ENCODE measurements around the gene TSC2. TPM values are rescaled to one million over a fixed set of nuclear protein-coding genes. Genes with fewer than 3 reads are reported as not detected.
A peak's percentile ranks its signal among the peaks of the same experiment; 100 is the strongest.

Gene TSC2
- total and polyA plus RNA-seq, 2 experiments from 2014 or later: 123 to 152 TPM

DNA sequence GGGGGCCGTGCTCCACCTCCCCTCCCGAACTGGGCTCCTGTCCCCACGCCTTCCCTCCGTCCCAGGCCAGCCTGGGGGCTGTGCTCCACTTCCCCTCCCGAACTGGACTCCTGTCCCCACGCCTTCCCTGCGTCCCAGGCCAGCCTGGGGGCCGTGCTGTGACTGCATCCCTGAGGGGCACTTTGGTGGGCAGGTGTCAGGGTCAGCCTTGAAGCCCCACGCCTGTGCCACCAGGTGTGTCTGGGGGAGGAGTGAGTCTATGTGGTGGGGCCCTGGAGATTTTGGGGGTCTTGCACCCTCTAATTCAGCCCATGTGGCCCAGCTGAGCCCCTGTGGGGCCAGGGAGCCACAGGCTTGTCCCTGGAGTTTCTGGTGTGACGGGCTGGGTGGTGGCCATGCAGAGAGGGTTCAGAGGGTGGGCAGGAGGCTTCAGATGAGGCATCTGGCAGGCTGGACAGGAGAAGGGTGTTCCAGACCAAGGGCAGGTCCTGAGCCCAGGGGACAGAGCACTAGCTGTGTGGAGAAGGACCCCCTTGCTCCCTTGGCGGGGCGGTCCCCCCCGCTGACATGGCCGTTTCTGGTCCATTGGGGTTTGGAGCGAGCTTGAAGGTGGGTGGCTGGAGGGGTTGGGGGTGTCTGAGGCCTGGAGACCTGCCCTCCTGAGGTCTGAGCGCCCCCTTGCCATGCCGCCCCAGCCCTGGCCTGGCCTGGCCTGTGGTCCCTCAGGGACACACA lies 12.9 kb upstream of the TSC2 start:
- Histone ChIP-seq H3K4me3 (no peak overlapping the region), H3K4me1 (ENCODE audit: low read depth) (peaks cover 7% of the 10 kb centered on the region), H3K27ac (no peak overlapping the region), H3K27me3 (no peaks in the 10 kb centered on the region), H3K9me3 (ENCODE audit: low read depth) (no peaks in the 10 kb centered on the region), H3K36me3 (no peaks in the 10 kb centered on the region)
- TF ChIP-seq, protein P1, sequence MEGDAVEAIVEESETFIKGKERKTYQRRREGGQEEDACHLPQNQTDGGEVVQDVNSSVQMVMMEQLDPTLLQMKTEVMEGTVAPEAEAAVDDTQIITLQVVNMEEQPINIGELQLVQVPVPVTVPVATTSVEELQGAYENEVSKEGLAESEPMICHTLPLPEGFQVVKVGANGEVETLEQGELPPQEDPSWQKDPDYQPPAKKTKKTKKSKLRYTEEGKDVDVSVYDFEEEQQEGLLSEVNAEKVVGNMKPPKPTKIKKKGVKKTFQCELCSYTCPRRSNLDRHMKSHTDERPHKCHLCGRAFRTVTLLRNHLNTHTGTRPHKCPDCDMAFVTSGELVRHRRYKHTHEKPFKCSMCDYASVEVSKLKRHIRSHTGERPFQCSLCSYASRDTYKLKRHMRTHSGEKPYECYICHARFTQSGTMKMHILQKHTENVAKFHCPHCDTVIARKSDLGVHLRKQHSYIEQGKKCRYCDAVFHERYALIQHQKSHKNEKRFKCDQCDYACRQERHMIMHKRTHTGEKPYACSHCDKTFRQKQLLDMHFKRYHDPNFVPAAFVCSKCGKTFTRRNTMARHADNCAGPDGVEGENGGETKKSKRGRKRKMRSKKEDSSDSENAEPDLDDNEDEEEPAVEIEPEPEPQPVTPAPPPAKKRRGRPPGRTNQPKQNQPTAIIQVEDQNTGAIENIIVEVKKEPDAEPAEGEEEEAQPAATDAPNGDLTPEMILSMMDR (IDR thresholded peaks at IDR 0.05; ENCODE audit: low read depth, low read length): no peak
- no peak for DNase-seq (ENCODE audit: low read depth in 1 of 2, low spot score in 1 of 2)

DNA sequence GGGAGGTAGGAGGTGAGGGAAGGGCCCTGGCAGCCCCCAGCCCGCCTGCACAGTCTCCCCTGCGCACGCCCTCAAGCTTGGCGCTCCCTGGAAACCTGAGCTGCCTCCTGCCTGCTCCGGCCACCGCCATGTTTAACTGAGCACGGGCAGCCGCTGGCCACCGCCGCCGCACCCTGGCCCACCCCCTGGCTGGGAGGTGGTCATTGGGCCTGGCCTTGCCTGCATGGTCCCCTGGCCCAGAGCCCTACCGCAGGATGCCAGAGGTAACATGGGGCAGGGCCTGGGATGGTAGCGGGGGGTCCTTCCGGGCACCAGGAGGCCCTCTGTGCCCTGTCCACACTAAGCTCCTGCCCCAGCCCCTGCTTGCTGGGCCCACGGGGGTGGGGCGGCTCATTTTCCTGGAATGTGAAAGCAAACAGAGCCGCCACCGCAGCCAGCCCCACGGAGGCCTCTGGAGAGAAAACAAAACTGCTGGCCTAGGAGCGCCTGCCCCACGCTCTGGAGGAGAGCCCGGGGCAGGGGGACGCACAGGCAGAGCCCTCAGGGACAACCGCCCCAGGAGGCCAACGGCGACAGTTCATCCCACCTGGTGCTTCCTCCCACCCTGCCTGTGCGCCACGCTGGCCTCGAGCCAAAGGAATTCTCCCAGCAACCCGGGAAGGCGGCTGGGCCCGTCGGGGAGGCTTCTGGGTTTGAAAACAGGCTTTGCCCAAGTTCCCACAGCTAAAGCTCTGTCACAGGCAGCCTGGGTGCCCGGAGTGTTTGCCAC lies 12.2 kb upstream of the TSC2 start:
- Histone ChIP-seq H3K4me3 (no peak overlapping the region), H3K4me1 (ENCODE audit: low read depth) (peaks cover 7% of the 10 kb centered on the region), H3K36me3 (no peaks in the 10 kb centered on the region), H3K27ac (peak overlapping the region; percentile 26), H3K9me3 (ENCODE audit: low read depth) (no peaks in the 10 kb centered on the region), H3K27me3 (no peaks in the 10 kb centered on the region)
- TF ChIP-seq, protein P1 (IDR thresholded peaks at IDR 0.05; ENCODE audit: low read depth, low read length): no peak
- DNase-seq (ENCODE audit: low read depth in 1 of 2, low spot score in 1 of 2): peak in 1 of 2 donors; percentile 82

DNA sequence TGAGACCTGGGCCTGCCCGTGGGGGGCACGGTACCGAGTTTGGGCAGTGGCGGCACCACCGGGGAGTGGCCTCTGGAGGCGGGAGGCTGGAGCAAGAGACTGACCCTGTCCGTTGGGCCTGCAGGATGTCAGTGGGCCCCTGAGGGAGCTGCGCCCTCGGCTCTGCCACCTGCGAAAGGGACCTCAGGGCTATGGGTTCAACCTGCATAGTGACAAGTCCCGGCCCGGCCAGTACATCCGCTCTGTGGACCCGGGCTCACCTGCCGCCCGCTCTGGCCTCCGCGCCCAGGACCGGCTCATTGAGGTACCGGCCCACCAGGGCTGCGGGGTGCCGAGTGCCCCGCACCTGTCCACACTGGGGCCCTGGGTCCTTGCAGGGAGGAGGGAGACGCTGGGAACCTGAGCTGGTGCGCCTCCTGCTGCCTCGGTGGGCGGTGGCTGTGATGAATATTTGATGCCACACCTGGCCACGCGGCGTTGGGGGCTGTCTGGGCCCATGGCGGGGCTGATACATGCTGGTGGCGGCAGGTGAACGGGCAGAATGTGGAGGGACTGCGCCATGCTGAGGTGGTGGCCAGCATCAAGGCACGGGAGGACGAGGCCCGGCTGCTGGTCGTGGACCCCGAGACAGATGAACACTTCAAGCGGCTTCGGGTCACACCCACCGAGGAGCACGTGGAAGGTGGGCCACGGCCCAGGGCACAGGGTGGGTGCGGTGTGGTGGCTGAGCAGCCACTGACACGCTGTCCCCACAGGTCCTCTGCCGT lies 11.4 kb upstream of the TSC2 start:
- no peaks in the 10 kb centered on the region for H3K9me3 ChIP-seq (ENCODE audit: low read depth)
- TF ChIP-seq, protein P1 (IDR thresholded peaks at IDR 0.05; ENCODE audit: low read depth, low read length): no peak
- H3K4me3 ChIP-seq: no peak overlapping the region
- H3K4me1 ChIP-seq (ENCODE audit: low read depth): peaks cover 9% of the 10 kb centered on the region
- H3K27me3 ChIP-seq: no peaks in the 10 kb centered on the region
- peak overlapping the region; percentile 26 for H3K27ac ChIP-seq
- no peak for DNase-seq (ENCODE audit: low read depth in 1 of 2, low spot score in 1 of 2)
- no peaks in the 10 kb centered on the region for H3K36me3 ChIP-seq

DNA sequence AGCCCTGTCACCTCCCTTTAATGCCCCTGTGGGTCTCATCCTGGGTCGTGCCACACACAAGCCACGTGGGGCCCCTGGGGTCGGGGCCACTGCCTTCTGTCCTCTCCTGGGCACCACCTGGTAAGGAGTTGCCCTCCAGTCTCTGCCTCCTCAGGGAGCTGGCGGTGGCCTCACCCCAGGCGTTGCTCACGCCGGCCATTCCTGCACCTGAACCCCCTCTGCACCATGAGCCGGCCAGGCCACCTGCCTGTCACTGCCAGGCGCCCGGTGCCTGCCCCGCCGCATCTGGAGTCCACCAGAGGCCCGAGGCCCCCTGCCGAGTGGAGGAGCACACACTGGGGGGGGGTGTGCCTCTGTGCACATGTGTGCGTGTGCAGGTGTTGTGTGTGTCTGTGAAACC lies 10.7 kb upstream of the TSC2 start:
- TF ChIP-seq, protein P1 (IDR thresholded peaks at IDR 0.05; ENCODE audit: low read depth, low read length): no peak
- Histone ChIP-seq H3K36me3 (no peaks in the 10 kb centered on the region), H3K27ac (no peak overlapping the region), H3K4me3 (no peak overlapping the region), H3K4me1 (ENCODE audit: low read depth) (peaks cover 16% of the 10 kb centered on the region), H3K27me3 (no peaks in the 10 kb centered on the region), H3K9me3 (ENCODE audit: low read depth) (no peaks in the 10 kb centered on the region)
- no peak for DNase-seq (ENCODE audit: low read depth in 1 of 2, low spot score in 1 of 2)

DNA sequence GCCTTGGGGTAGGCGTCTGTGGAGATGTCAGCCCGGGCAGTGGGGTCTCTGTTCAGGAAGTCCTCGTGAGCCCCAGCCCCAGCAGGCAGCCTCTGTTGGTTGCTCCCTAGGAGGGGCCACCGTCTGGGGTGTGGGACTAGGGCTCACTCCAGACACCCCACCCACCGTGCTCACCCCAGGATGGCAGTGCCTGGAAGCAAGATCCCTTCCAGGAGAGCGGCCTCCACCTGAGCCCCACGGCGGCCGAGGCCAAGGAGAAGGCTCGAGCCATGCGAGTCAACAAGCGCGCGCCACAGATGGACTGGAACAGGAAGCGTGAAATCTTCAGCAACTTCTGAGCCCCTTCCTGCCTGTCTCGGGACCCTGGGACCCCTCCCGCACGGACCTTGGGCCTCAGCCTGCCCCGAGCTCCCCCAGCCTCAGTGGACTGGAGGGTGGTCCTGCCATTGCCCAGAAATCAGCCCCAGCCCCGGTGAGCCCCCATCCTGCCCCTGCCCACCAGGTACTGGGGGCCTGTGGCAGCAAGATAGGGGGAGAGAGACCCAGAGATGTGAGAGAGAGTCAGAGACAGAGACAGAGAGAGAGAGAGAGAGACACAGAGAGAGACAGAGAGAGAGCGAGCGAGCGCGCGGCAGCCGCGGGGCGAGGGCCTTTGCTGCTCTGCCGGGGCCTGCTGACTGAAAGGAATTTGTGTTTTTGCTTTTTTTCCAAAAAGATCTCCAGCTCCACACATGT lies 10.0 kb upstream of the TSC2 start:
- Histone ChIP-seq H3K4me1 (ENCODE audit: low read depth) (peaks cover 20% of the 10 kb centered on the region), H3K9me3 (ENCODE audit: low read depth) (no peaks in the 10 kb centered on the region), H3K27me3 (no peaks in the 10 kb centered on the region), H3K36me3 (no peaks in the 10 kb centered on the region), H3K4me3 (no peak overlapping the region), H3K27ac (no peak overlapping the region)
- TF ChIP-seq, protein P1 (IDR thresholded peaks at IDR 0.05; ENCODE audit: low read depth, low read length): no peak
- DNase-seq (ENCODE audit: low read depth in 1 of 2, low spot score in 1 of 2): no peak

Measured in cardiac muscle cell (in vitro differentiated cells and primary cell).